Panc1 (cell line): ENCODE data around the gene MCM9.

ENCODE experiments used
- POLR2AphosphoS5 ChIP-seq: IDR thresholded peaks from 2 replicates; pipeline ENCODE4 v1.6.1; 2012; ENCODE audit warnings: mild to moderate bottlenecking, low read depth, low read length, moderate library complexity
- SIN3A ChIP-seq: IDR thresholded peaks from 2 replicates; pipeline ENCODE4 v1.6.1; 2012; ENCODE audit warnings: low read depth, mild to moderate bottlenecking, low read length, moderate library complexity, borderline replicate concordance; ENCODE audit not compliant: insufficient read depth
- TCF7L2 ChIP-seq: IDR thresholded peaks from 2 replicates; pipeline ENCODE4 v1.6.1; 2011; ENCODE audit warnings: mild to moderate bottlenecking, low read depth, low read length, inconsistent platforms
- TF ChIP-seq, protein P1 (sequence below): fragments of 450-650 bp; IDR thresholded peaks from 2 replicates; pipeline ENCODE4 v1.5.1; 2017; ENCODE audit warnings: mild to moderate bottlenecking
- TF ChIP-seq, protein P2 (sequence below), 2 experiments: IDR thresholded peaks; 2 replicates each; pipeline ENCODE4 v1.6.1; 2011 to 2012; ENCODE audit warnings: low read depth in 2 of 2, control low read depth in 1 of 2, low read length in 1 of 2, mild to moderate bottlenecking in 1 of 2, moderate library complexity in 1 of 2; ENCODE audit not compliant: insufficient read depth in 1 of 2

DNA sequence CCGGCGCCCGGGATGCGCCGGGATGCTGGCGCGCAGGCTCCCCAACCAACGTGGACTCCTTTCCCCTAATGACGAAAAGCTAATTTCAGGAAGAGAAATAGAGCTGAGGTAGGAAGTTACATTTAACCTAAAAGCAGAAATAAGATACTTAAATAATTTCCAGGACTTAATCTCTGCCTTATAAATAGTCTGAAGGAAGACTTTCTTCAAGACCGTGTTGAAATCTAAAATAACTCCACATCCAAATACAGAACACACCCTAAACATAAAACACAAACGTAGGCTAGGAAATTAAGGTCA, 39.7 kb downstream of the MCM9 start:
- TF ChIP-seq, protein P1, sequence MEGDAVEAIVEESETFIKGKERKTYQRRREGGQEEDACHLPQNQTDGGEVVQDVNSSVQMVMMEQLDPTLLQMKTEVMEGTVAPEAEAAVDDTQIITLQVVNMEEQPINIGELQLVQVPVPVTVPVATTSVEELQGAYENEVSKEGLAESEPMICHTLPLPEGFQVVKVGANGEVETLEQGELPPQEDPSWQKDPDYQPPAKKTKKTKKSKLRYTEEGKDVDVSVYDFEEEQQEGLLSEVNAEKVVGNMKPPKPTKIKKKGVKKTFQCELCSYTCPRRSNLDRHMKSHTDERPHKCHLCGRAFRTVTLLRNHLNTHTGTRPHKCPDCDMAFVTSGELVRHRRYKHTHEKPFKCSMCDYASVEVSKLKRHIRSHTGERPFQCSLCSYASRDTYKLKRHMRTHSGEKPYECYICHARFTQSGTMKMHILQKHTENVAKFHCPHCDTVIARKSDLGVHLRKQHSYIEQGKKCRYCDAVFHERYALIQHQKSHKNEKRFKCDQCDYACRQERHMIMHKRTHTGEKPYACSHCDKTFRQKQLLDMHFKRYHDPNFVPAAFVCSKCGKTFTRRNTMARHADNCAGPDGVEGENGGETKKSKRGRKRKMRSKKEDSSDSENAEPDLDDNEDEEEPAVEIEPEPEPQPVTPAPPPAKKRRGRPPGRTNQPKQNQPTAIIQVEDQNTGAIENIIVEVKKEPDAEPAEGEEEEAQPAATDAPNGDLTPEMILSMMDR, result no peak
- TF ChIP-seq POLR2AphosphoS5 (no peak), SIN3A (no peak), TCF7L2 (no peak)
- TF ChIP-seq, protein P2, sequence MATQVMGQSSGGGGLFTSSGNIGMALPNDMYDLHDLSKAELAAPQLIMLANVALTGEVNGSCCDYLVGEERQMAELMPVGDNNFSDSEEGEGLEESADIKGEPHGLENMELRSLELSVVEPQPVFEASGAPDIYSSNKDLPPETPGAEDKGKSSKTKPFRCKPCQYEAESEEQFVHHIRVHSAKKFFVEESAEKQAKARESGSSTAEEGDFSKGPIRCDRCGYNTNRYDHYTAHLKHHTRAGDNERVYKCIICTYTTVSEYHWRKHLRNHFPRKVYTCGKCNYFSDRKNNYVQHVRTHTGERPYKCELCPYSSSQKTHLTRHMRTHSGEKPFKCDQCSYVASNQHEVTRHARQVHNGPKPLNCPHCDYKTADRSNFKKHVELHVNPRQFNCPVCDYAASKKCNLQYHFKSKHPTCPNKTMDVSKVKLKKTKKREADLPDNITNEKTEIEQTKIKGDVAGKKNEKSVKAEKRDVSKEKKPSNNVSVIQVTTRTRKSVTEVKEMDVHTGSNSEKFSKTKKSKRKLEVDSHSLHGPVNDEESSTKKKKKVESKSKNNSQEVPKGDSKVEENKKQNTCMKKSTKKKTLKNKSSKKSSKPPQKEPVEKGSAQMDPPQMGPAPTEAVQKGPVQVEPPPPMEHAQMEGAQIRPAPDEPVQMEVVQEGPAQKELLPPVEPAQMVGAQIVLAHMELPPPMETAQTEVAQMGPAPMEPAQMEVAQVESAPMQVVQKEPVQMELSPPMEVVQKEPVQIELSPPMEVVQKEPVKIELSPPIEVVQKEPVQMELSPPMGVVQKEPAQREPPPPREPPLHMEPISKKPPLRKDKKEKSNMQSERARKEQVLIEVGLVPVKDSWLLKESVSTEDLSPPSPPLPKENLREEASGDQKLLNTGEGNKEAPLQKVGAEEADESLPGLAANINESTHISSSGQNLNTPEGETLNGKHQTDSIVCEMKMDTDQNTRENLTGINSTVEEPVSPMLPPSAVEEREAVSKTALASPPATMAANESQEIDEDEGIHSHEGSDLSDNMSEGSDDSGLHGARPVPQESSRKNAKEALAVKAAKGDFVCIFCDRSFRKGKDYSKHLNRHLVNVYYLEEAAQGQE (IDR thresholded peaks at IDR 0.05; ENCODE audit: insufficient read depth in 1 of 2, low read depth in 2 of 2, low read length in 1 of 2), result no peak
